ENCODE measurements around the gene LCE1C.

Gene LCE1C

DNA sequence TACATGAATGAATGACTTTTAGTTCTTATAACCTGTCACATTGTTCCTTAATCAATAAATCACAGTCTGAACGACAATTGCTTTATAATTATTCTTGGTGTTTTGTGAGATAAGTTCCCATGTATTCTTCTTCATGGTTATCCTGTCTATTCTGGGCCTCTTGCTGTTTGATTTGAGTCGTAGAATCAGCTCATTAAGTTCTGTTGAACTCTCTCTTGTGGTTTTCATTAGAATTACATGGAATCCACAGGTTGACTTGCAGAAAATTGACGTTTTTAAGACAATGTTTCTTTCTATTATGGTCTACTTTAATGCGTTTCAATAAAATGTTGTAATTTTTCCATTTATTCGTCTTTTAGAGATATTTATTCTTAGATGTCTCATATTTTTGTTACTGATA is 16.8 kb upstream of the LCE1C start:
- TF ChIP-seq, protein P1, sequence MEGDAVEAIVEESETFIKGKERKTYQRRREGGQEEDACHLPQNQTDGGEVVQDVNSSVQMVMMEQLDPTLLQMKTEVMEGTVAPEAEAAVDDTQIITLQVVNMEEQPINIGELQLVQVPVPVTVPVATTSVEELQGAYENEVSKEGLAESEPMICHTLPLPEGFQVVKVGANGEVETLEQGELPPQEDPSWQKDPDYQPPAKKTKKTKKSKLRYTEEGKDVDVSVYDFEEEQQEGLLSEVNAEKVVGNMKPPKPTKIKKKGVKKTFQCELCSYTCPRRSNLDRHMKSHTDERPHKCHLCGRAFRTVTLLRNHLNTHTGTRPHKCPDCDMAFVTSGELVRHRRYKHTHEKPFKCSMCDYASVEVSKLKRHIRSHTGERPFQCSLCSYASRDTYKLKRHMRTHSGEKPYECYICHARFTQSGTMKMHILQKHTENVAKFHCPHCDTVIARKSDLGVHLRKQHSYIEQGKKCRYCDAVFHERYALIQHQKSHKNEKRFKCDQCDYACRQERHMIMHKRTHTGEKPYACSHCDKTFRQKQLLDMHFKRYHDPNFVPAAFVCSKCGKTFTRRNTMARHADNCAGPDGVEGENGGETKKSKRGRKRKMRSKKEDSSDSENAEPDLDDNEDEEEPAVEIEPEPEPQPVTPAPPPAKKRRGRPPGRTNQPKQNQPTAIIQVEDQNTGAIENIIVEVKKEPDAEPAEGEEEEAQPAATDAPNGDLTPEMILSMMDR (IDR thresholded peaks at IDR 0.05; ENCODE audit: unreplicated experiment in 3 of 3), result no peak
- H3K9me3 Mint-ChIP-seq, result peaks cover 18% of the 10 kb centered on the region
- H3K27me3 Mint-ChIP-seq (ENCODE audit: low read depth), result no peaks in the 10 kb centered on the region
- H3K36me3 Mint-ChIP-seq (ENCODE audit: low read depth), result no peaks in the 10 kb centered on the region
- H3K4me1 Mint-ChIP-seq, result no peaks in the 10 kb centered on the region
- no peak overlapping the region for H3K4me3 Mint-ChIP-seq
- no peak overlapping the region for H3K27ac Mint-ChIP-seq

DNA sequence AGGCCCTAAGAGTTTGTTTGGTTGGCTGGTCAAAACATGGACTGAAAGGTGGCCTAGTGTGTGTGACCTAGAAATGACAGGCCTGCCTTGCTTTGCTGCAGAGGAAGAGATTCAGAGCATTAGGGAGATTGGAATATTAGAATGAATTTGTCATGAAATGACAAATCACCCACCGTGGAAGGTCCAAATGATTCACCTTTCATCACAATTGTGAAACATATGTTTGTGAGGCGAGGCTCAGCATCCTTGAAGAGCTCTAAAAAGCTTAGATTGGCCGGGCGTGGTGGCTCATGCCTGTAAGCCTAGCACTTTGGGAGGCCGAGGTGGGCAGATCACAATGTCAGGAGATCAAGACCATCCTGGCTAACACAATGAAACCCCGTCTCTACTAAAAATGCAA is 10.9 kb upstream of the LCE1C start:
- Mint-ChIP-seq H3K4me3 (no peak overlapping the region), H3K27ac (no peak overlapping the region), H3K27me3 (ENCODE audit: low read depth) (no peaks in the 10 kb centered on the region), H3K9me3 (peaks cover 30% of the 10 kb centered on the region), H3K36me3 (ENCODE audit: low read depth) (no peaks in the 10 kb centered on the region), H3K4me1 (no peaks in the 10 kb centered on the region)
- TF ChIP-seq, protein P1 (IDR thresholded peaks at IDR 0.05; ENCODE audit: unreplicated experiment in 3 of 3), result no peak

DNA sequence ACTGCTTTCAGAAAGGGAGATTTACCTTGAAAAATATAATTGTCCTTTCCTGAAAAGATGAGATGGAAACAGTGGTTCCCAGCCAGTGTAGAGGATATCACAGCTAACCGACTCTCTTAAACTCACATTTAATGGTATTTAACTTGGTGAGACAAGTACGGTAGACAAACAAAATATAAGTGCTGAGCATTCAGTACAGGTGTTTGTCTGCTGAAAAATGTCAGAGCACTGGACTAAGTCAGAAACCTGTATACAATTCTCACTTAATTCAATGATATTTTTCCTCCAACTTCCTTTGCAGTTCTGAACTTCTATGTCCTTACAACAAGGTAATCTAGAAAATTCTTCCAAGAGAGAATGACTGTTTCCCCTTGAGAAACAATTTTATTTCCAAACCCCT is 5.2 kb upstream of the LCE1C start, which contains the start of gene LCE1B:
Gene LCE1B (plus strand): TSS at position 301 of the 400 bp plus-strand sequence. CDS start 476 bp downstream, outside the sequence.
- Mint-ChIP-seq H3K36me3 (ENCODE audit: low read depth) (no peaks in the 10 kb centered on the region), H3K9me3 (peaks cover 23% of the 10 kb centered on the region), H3K27me3 (ENCODE audit: low read depth) (no peaks in the 10 kb centered on the region), H3K4me1 (no peaks in the 10 kb centered on the region), H3K4me3 (no peak within 1 kb of the TSS), H3K27ac (no peak within 1 kb of the TSS)
- TF ChIP-seq, protein P1 (IDR thresholded peaks at IDR 0.05; ENCODE audit: unreplicated experiment in 3 of 3), result no peak

DNA sequence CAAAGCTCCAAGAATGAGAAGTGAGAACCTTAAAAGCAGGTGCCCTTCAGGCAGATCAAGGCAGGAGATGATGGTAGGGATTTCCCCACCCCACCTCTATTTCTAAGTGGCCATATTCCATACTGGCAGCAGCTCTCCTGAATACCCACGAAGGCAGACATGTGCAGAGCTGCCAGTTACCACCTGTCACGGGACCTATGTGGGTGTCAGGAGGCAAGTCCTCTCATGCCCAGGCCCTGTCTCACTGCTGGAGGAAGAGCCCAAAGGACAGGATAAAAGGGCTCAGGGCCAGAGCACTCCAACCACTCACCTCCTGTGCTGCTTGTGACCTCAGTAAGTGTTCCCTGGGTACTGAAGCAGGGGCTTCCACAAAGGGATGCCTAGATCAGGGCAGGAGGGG is 4.6 kb upstream of the LCE1C start:
- no peaks in the 10 kb centered on the region for H3K27me3 Mint-ChIP-seq (ENCODE audit: low read depth)
- H3K9me3 Mint-ChIP-seq, result peaks cover 23% of the 10 kb centered on the region
- no peak overlapping the region for H3K27ac Mint-ChIP-seq
- H3K4me3 Mint-ChIP-seq, result no peak overlapping the region
- H3K36me3 Mint-ChIP-seq (ENCODE audit: low read depth), result no peaks in the 10 kb centered on the region
- TF ChIP-seq, protein P1 (IDR thresholded peaks at IDR 0.05; ENCODE audit: unreplicated experiment in 3 of 3), result no peak
- no peaks in the 10 kb centered on the region for H3K4me1 Mint-ChIP-seq

DNA sequence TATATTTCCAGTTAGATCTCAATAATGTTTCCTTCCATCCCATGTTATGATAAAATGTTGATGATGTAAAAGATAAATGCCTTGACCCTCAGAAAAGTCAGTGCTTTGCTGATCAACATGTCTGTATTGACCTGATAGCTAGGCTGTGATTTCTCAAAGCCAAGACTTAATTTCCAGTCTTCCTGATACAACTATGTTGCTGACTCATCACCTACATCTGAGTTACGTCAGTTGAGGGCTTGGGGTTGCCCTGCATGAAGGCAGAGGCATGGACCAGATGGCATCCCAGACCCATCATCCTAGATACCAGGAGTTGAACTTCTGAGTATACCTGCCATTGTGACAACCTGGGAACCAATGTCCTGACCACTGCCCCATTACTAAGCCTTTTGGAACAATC is 5.1 kb downstream of the LCE1C start:
- Mint-ChIP-seq H3K27me3 (ENCODE audit: low read depth) (no peaks in the 10 kb centered on the region), H3K4me1 (no peaks in the 10 kb centered on the region), H3K4me3 (no peak overlapping the region), H3K9me3 (peaks cover 33% of the 10 kb centered on the region), H3K27ac (no peak overlapping the region), H3K36me3 (ENCODE audit: low read depth) (no peaks in the 10 kb centered on the region)
- TF ChIP-seq, protein P1 (IDR thresholded peaks at IDR 0.05; ENCODE audit: unreplicated experiment in 3 of 3), result no peak

DNA sequence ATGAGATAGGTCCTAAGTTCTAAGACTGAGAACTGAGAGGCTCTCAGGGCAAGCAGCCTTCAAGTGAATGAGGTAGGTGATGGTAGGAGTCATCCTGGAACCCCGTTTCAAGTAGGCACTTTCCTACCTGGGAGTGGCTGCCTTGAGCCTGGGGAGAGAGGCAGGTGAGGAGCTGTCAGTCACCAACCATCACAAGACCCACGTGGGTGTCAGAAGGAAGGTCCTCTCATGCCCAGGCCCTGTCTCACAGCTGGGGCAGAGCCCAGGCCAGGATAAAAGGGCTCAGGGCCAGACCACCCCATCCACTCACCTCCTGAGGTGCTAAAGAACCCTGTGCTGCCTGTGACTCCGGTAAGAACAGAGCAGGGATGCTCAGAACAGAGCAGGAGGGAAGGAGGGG is 10.0 kb downstream of the LCE1C start, which contains the start of gene LCE1D:
Gene LCE1D (plus strand): TSS at position 301 of the 400 bp plus-strand sequence. CDS start 1,074 bp downstream, outside the sequence.
- H3K4me1 Mint-ChIP-seq, result no peaks in the 10 kb centered on the region
- no peaks in the 10 kb centered on the region for H3K27me3 Mint-ChIP-seq (ENCODE audit: low read depth)
- TF ChIP-seq, protein P1 (IDR thresholded peaks at IDR 0.05; ENCODE audit: unreplicated experiment in 3 of 3), result no peak
- H3K9me3 Mint-ChIP-seq, result peaks cover 18% of the 10 kb centered on the region
- H3K36me3 Mint-ChIP-seq (ENCODE audit: low read depth), result no peaks in the 10 kb centered on the region
- H3K27ac Mint-ChIP-seq, result no peak within 1 kb of the TSS
- H3K4me3 Mint-ChIP-seq, result no peak within 1 kb of the TSS

Data from nephron (organoid).